Activated naive CD8-positive, alpha-beta T cell treated with anti-CD3 and anti-CD28 coated beads, Interleukin-2, amount 50 U/mL, for 16 hours (primary cell): ENCODE data around the gene AKAP13.
"Not testable (repeated sequence)": the region's sequence is repeated elsewhere in the genome, so short reads cannot be mapped to it uniquely, and the experiment has no call there.

ENCODE experiments used
- DNase-seq: peaks from one replicate; pipeline ENCODE4 v3.0.0-alpha.2; 2020; ENCODE audit warnings: low read depth, low spot score

Gene AKAP13

DNA sequence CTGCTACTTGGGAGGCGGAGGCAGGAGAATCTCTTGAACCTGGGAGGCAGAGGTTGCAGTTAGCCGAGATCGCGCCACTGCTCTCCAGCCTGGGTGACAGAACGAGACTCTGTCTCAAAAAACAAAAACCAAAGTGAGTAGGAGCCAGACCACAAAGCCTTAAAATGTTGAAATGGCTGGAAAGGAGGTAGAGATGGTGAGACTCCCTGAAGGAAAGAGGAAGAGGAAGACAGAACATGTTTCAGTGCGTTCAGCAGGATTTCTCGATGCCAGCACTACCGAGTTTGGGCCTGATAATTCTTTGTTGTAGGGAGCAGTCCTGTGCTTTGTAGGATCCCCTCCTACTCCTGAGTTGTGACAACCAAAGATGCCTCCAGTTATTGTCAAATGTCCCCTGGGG is 189.9 kb downstream of the AKAP13 start:
- DNase-seq = no peak

DNA sequence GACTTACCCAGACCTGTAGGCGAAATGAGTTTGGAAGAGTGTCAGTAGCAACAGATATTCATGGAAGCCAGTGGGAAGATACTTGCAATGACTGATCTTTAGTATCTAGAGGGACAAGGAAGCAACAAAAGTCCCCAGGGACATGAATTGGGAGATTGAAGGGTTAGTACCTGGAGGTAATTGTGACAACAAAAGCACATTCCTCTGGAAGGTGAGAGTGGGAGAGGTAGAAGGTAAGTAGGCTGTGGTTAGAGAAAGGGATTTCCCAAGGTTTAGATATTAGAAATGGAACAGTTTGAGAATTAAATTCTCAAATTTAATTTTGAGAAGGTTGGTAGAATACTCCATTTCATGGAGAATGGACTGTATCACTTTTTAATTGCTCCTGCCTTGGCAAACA is 191.4 kb downstream of the AKAP13 start:
- no peak for DNase-seq

DNA sequence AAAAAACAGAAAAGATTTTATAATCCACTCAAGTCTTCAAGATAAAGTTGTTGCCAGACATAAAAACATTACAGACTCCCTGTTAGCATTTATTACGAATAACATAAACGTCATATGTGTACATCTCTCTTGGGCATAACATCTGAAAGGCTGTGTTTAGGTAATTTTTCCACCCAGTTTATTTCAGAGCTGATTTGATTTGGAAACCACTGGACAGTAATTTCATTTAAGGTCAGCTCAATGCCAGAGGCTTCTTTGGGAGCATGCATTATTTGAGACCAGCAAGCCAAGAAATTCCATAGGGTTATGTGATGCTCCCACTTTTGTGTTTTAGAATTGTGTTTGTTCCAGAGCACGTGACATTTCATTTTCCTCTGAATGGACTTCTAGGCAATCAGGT is 196.0 kb downstream of the AKAP13 start:
- DNase-seq = no peak

DNA sequence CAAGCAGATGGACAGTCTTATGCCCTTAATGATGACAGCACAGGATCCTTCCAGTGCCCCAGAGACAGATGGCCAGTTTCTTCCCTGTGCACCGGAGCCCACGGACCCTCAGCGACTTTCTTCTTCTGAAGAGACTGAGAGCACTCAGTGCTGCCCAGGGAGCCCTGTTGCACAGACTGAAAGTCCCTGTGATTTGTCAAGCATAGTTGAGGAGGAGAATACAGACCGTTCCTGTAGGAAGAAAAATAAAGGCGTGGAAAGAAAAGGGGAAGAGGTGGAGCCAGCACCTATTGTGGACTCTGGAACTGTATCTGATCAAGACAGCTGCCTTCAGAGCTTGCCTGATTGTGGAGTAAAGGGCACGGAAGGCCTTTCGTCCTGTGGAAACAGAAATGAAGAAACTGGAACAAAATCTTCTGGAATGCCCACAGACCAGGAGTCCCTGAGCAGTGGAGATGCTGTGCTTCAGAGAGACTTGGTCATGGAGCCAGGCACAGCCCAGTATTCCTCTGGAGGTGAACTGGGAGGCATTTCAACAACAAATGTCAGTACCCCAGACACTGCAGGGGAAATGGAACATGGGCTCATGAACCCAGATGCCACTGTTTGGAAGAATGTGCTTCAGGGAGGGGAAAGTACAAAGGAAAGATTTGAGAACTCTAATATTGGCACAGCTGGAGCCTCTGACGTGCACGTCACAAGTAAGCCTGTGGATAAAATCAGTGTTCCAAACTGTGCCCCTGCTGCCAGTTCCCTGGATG is 198.7 kb downstream of the AKAP13 start:
- no peak for DNase-seq

DNA sequence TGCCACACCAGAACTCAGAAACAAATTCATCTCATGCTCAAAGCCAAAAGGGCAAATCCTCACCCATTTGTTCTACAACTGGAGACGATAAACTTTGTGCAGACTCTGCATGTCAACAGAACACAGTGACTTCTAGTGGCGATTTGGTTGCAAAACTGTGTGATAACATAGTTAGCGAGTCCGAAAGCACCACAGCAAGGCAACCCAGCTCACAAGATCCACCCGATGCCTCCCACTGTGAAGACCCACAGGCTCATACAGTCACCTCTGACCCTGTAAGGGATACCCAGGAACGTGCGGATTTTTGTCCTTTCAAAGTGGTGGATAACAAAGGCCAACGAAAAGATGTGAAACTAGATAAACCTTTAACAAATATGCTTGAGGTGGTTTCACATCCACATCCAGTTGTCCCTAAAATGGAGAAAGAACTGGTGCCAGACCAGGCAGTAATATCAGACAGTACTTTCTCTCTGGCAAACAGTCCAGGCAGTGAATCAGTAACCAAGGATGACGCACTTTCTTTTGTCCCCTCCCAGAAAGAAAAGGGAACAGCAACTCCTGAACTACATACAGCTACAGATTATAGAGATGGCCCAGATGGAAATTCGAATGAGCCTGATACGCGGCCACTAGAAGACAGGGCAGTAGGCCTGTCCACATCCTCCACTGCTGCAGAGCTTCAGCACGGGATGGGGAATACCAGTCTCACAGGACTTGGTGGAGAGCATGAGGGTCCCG is 199.7 kb downstream of the AKAP13 start:
- no peak for DNase-seq

DNA sequence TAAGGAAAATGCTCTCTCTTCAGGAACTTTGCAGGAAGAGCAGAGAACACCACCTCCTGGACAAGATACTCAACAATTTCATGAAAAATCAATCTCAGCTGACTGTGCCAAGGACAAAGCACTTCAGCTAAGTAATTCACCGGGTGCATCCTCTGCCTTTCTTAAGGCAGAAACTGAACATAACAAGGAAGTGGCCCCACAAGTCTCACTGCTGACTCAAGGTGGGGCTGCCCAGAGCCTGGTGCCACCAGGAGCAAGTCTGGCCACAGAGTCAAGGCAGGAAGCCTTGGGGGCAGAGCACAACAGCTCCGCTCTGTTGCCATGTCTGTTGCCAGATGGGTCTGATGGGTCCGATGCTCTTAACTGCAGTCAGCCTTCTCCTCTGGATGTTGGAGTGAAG is 200.5 kb downstream of the AKAP13 start:
- no peak for DNase-seq

DNA sequence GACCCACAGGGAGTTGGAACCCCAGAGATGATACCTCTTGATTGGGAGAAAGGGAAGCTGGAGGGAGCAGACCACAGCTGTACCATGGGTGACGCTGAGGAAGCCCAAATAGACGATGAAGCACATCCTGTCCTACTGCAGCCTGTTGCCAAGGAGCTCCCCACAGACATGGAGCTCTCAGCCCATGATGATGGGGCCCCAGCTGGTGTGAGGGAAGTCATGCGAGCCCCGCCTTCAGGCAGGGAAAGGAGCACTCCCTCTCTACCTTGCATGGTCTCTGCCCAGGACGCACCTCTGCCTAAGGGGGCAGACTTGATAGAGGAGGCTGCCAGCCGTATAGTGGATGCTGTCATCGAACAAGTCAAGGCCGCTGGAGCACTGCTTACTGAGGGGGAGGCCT is 201.1 kb downstream of the AKAP13 start:
- no peak for DNase-seq

DNA sequence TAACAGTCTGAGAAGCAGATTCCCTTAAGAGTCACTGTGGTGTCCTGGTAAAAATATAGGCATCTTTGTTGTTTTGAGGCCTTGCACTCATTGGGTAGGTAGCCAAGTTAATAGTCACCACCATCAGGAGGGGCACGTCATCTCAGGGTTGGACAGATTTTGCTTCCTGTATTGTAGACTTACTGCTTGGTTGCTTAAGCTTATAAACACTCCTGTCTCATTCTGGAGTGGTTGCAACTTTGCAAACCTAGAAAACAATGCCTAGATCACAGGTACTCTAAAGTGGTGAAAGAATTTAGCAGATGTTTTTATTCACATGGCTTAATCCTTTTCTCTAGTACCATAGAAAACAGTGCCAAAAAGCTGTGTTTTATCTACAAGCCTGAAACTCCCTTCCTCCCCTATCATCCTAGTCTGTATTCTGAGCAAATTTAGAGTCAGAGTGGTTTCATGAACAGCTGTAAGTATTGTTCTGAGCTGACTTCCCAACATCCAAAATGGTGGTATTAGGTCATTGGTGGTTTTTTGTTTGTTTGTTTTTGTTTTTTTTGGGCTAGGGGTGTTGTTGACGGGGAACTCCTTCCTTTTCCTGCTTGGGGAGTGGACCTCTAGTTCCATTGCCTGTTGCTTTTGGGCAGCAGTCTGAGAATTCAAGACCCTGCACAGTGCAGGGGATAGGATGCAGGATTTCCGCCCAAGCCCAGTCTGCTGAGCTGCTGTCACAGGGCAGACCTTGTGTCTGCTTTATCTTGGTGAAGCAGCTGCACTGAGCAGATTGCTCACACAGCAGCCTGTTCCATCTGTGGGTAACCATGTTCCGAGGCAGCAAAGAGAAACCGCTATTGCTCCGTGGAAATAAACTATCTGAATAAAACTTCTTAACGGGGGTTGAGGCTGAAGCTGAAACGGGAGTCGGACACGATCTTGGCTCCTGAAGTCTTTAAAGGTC is 202.0 kb downstream of the AKAP13 start:
- DNase-seq = peak; percentile 8

DNA sequence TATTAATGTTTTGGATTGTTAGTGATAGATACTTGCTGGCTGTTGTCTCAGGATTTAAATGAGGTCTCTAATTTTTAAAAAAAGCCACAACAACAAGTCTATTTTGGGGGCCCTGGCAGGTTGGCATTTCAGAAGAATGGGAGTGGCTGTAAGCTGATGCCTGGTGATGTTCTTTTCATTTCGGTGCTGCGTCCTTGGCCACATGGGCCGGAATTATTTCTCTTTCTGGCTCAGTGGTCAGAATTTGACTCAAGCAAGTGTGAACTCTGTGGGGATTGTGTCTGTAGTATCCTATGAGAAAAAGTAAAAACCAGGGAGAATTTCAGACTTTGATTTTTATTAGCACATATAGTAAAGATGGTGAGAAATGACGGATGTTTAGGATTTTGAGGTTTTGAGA is 203.0 kb downstream of the AKAP13 start:
- no peak for DNase-seq

DNA sequence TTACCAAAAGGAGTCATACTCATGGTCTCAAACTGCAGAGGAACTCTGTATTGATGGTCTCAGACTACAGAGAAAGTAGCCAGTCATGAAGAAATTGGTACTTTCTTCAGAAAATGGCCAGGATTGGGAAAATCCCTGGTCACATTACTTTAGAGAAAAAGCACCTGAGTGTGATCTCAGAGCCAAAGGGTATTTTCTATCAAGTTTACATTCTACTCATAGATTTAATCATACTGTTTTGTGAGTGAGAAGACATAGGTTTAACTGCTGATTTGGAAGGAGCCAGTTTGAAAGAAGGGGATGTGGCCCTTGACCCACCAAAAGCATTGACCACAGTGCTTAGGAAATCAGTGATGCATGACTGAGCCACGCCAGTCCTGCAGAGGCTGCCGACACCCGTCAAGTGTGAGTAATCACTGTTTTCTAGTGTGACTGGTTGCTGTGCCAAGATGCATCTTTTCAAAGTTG is 203.6 kb downstream of the AKAP13 start:
- DNase-seq = no peak

DNA sequence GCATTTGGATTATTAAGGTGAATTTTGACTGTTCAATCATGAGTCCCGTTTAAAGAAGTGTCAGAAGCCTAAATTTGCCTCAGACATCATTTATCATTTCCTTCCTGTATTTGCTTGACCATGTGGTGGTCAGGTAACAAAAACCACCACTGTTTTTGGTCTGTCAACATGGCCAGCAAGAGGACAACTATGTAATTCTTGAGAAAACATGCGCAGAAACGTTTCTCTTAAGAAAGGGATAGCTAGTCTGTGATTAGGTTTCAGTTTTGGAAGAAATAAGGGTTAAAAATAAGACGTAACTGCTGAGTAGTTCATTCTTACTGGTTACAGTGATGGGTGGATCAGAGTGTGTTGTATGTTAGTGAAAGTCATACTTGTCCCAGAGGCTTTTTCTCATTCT is 204.5 kb downstream of the AKAP13 start:
- no peak for DNase-seq

DNA sequence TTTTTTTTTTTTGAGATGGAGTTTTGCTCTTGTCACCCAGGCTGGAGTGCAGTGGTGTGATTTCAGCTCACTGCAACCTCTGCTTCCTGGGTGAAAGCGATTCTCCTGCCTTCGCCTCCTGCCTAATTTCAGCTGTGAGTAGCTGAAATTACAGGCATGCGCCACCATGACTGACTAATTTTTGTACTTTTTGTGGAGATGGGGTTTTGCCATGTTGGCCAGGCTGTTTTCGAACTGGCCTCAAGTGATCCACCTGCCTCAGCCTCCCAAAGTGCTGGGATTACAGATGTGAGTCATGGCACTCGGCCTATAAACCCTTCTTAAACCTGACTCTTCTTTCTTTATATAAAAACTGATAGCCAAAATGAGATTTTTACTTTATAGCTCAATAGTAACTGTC is 205.8 kb downstream of the AKAP13 start:
- DNase-seq = not testable (repeated sequence)

DNA sequence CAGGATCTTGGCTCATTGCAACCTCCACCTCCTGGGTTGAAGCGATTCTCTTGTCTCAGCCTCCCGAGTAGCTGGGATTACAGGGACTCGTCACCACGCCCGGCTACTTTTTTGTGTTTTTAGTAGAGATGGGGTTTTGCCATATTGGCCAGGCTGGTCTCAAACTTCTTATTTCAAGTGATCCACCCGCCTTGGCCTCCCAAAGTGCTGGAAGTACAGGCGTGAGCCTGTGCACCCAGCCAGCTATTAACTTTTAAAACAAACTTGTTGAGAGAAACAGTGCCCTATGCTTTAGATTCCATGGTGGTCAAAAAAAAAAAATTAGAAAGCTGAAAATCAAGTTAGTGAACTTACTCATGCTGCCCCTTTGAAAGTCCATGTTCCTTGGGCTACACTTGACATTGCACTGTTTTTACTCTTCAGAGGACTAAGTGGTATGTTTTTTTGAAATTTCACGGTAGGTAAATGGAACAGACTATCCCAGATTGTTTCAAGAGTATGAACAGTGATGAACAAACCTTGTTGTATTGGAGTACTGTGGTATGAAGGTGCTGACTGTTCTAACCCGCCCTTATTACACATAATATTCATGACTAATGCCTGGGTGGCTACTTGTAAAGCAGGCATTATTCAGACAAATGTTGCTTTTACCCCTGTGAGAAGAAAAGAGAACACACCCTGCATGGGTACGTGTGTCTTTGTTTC is 207.5 kb downstream of the AKAP13 start:
- no peak for DNase-seq

DNA sequence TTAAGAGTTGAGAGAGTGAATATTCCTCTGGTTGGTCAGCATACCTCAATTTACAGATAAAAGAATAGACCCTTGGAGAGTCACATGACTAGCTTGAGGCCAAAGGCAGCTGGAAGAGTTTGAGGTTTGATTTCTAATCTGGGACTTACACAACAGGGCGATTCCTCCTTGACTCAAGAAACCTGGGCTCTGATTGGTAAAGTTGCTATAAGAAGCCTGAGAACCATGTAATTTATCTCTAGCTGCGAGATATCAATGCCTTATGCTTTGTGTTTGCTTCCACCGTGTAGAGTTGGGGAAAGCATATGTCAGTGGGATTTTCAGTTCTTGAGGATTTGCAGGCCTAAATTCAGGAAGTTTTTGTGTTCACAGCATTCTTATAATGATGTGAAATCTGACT is 208.3 kb downstream of the AKAP13 start:
- DNase-seq = no peak

DNA sequence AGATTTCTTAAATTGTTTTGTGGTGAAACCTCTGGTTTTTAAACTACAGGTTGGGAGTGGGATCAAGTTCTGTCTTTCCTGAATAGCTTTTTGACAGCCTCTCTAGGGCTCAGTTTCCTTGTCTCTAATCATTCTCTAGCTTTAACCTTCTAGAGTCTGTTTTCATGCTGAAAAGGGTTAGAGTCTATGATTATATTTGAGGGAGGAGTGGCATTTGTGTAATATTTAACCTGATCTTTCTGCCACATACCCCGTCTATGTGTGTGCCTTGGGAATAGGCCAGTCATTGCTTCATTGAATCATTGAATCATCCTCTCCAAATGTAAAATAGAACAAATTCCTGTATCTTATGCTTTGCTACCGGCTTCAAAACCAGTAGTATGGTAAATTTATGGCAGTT is 209.4 kb downstream of the AKAP13 start:
- no peak for DNase-seq

DNA sequence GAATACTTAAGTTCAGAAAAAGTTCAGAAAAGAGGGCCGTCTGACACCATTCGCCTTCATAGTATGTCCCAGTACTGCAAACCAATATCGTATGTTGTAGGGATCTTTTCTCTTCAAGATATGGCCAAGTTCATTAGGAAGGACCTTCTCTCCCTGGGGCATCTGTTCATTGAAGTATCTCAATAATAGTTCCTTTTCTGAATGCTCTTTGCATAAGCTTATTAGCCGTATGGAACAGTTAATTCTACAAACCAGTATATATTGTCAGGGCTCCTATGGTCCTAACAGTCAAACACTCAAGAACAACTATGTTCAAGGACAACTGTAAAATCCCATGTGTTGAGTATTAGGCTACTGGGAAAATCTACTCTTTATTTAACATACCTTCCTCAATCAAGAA is 211.2 kb downstream of the AKAP13 start:
- no peak for DNase-seq

DNA sequence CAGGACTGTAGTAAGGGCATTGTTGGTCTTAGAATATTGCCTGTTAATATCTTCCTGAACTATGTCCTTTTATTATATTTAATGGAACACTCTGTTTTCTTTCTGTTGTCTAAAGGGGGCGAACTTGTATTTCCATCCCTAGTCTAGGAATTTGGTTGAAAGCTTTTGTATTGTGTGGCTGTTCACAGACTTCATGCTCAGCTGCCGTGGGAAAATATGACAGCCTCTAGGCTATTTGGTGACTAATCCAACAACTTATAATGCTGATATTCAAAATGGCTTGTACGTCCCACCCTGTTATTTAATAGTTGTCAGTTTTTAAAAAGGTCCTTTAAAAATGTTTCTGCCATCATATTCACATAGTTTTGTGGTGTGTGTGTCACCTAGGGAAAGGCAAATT is 211.7 kb downstream of the AKAP13 start:
- DNase-seq = no peak

DNA sequence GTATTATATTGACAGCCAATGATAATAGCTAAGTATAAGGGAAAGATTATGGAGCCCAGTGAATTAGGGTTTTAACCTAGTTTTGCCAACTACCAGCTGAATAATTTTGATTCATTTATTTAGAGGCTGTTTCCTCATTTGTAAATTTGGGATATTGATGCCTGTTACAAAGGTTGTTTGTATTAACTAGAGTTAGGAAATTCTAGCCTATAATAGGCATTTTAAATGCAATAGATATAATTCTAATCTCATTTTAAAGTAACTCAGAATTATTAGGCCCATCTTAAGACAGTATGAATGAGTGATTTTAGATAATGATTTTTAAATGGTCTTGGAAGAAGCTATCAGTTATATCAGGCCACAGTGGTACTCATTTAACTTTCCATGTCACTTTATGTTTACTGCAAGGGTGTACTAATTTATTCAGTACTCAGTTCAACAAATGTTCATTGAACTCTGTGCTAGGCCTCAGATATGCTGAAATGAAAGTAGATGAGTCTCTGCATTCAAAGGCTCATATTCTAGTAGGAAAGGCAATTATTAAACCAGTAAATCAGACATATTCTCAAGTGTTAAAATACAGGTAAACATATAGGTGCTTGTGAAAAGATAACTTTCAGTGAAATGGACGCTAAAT is 213.5 kb downstream of the AKAP13 start:
- no peak for DNase-seq

DNA sequence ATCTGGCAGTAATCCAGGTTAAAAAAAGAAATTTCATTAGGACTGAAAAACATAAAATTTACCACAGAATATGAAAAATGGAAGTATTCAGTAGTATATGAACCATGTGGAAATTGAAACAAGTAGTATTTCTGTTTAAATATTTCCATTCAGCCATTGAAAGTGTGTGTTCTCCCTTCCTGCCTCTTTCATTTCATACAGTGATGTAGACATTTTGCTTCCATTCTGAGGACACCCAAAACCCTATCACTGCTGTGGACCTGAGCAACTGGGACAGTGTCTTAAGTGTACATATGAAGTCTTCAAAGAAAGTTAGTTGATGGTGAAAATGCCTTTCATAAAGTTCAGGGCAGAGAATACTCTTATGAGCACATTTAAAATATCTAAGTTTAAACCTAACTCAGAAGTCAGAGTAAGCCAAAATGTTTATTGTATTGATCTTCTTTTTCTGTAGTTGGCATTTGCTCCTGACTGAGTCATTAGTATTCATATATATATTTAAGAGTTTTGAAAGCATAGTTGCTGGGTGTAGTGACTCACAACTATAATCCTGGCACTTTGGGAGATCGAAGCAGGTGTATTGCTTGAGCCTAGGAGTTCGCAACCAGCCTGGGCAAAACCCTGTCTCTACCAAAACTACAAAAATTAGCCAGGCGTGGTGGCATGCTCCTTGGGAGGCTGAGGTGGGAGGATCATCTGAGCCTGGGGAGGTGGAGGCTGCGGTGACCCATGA is 215.6 kb downstream of the AKAP13 start:
- DNase-seq = no peak

DNA sequence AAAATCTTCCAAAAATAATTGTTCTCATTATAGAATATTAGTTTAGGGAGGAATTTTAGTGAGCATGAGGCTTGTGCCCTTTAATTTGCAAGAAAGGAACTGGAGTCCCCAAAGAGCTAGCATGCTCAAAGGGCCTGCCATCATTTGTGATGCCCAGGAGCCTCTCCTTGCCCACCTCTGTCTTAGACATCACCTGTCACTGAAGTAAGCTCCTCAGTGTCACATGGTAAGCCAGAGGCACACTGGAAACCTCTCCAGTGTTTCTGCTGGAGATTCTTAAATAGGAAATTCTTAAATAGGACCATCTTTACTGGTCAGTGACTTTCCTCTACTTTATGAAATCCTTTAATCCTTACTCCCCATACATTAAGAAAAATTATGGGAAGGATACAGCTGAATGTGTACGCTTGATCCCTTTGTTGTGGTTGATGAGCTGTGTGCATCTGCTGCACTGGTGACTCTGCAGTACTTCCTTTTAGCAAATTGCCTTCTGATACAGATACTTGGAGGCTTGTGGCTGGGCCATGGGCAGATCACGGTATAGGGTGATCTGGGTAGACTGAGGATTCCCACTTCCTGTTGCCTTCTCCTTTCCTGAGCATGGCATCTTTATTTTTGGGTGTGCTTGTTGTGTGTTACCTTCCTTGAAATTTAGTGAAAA is 216.9 kb downstream of the AKAP13 start:
- DNase-seq = no peak
